Activated CD4-positive, alpha-beta memory T cell treated with anti-CD3 and anti-CD28 coated beads for 36 hours (primary cell): ENCODE measurements around the gene LTA4H. TPM values are rescaled to one million over a fixed set of nuclear protein-coding genes. Genes with fewer than 3 reads are reported as not detected.
"Not testable (repeated sequence)": the region's sequence is repeated elsewhere in the genome, so short reads cannot be mapped to it uniquely, and the experiment has no call there.

Experiments used
- CTCF ChIA-PET: fragments of 350-600 bp; sonication (Branson Sonifier 250); formaldehyde crosslinking; loops from one replicate; lab custom pipeline; 2021; ENCODE audit warnings: antibody characterized with exemption, inconsistent platforms; lab: Charles Lee
- POLR2A ChIA-PET: fragments of 350-600 bp; sonication (Branson Sonifier 250); formaldehyde crosslinking; loops from one replicate; lab custom pipeline; 2021; ENCODE audit warnings: antibody characterized with exemption; lab: Charles Lee
- DNase-seq: peaks from one replicate; pipeline ENCODE4 v3.0.0-alpha.2; 2020
- H3K27ac Mint-ChIP-seq: one replicate; pipeline ENCODE4 v1.8.0; 2021; ENCODE audit warnings: mixed read lengths
- H3K27me3 Mint-ChIP-seq: one replicate; pipeline ENCODE4 v1.8.0; 2021; ENCODE audit warnings: mixed read lengths
- H3K36me3 Mint-ChIP-seq: one replicate; pipeline ENCODE4 v1.8.0; 2021; ENCODE audit warnings: mixed read lengths
- H3K4me1 Mint-ChIP-seq: one replicate; pipeline ENCODE4 v1.8.0; 2021; ENCODE audit warnings: low read depth, mixed read lengths
- H3K4me3 Mint-ChIP-seq: one replicate; pipeline ENCODE4 v1.8.0; 2021; ENCODE audit warnings: mild to moderate bottlenecking, mixed read lengths
- H3K9me3 Mint-ChIP-seq: one replicate; pipeline ENCODE4 v1.8.0; 2021; ENCODE audit warnings: mixed read lengths
- intact Hi-C: fragments of 100-400 bp; cut with micrococcal nuclease; formaldehyde crosslinking; loops from one replicate; pipeline ENCODE4 v1.15.1; 2023
- total RNA-seq, 2 experiments: library from RNA; stranded (reverse); gene quantifications; one replicate each; pipeline ENCODE4 v1.2.3, GENCODE V29; 2021

The LTA4H gene
- total RNA-seq, 2 experiments from 2014 or later, result 106 to 110 TPM

DNA sequence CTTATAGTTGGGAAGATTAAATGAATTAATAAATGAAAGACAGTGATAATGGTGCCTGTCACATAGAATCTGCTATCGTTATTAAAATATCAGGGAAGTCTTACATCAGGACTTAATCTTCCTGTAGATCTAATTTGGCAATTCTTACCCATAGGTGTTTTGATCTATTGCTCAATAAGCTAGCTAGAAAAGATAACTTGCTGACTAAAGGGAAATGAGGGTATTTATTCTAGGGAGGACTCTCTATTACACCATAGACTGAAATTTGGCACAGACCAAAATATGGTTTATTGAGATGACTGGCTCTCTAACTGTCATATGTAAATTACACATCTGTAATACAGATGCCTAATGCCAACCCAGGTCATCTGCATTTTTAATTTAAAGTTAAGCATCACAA is 50.7 kb downstream of the LTA4H start:
- ChIA-PET POLR2A (no interaction called here), CTCF (no interaction called here)
- no peak overlapping the region for H3K4me3 Mint-ChIP-seq
- no peaks in the 10 kb centered on the region for H3K9me3 Mint-ChIP-seq
- H3K27ac Mint-ChIP-seq, result no peak overlapping the region
- H3K27me3 Mint-ChIP-seq, result no peaks in the 10 kb centered on the region
- intact Hi-C loops, result no loop called here
- H3K4me1 Mint-ChIP-seq, result no peaks in the 10 kb centered on the region
- no peak for DNase-seq
- no peaks in the 10 kb centered on the region for H3K36me3 Mint-ChIP-seq

DNA sequence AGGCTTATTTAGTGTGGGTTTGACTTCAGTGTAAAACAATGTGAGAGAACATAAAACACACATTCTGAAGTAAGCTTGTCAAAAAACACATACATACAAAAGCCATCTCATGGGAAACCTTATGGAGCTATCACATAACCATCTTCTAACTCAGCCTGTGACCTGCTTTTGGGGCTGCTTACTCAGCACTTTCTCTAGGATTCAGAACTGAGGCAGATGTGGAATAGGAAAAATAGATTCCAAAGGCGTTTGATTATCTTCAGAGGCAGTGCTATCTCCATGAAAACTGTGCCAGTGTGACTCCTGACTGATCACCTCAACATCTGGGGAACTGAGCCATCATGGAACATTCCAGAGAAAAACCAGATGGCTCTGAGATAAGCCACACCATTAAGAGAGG is 52.8 kb downstream of the LTA4H start:
- no peak overlapping the region for H3K4me3 Mint-ChIP-seq
- ChIA-PET POLR2A (no interaction called here), CTCF (no interaction called here)
- no peak overlapping the region for H3K27ac Mint-ChIP-seq
- H3K27me3 Mint-ChIP-seq, result no peaks in the 10 kb centered on the region
- intact Hi-C loops, result no loop called here
- DNase-seq, result no peak
- no peaks in the 10 kb centered on the region for H3K4me1 Mint-ChIP-seq
- no peaks in the 10 kb centered on the region for H3K36me3 Mint-ChIP-seq
- H3K9me3 Mint-ChIP-seq, result no peaks in the 10 kb centered on the region

DNA sequence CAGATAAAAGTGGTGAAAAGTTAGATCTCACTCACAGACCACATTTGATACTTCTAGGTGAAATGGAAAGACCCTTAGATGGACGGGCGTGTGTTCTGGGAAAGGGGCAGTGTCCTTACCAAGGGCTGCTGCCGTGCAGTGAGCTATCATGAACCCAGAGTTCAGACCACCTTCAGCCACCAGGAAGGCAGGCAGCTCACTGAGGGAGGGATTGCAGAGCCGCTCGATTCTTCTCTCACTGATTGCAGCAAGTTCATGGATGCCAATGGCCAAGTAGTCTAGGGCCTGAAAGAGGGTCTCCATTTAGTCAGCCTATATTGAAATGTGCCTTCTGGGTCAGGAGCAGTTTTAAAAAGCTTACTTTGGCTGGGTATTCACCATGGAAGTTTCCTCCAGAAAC is 55.0 kb downstream of the LTA4H start:
- H3K9me3 Mint-ChIP-seq, result no peaks in the 10 kb centered on the region
- intact Hi-C loops, result no loop called here
- no peaks in the 10 kb centered on the region for H3K27me3 Mint-ChIP-seq
- DNase-seq, result no peak
- no peak overlapping the region for H3K27ac Mint-ChIP-seq
- ChIA-PET POLR2A (no interaction called here), CTCF (interaction anchor here (1.0 to 2.4 kb wide), 2 partner anchors 18 to 62 kb away, joined by 4 to 7 read pairs; no protein-coding TSS in a partner anchor)
- no peaks in the 10 kb centered on the region for H3K4me1 Mint-ChIP-seq
- no peak overlapping the region for H3K4me3 Mint-ChIP-seq
- H3K36me3 Mint-ChIP-seq, result no peaks in the 10 kb centered on the region

DNA sequence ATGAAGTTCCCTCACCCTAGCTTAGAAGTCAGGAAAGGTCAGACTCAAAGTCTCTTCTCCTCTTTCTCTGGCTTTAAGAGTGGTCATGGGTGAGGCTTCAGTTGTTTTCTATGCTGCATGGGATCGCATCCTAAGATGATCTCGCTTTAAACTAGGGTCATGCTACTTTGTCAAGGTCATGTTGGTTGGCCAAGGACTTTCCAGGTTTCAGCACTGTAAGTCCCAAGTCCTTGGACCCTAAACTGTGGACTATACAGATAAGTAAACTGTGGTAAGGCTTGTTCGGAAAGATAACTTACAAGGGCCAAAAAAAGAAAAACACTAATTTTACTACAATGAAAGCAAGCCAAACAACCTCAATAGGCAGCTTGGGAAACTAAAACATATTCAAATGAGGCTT is 56.6 kb downstream of the LTA4H start:
- intact Hi-C loops, result no loop called here
- ChIA-PET POLR2A (no interaction called here), CTCF (interaction anchor here (2.4 kb wide), 1 partner anchor 20 kb away, joined by 7 read pairs; no protein-coding TSS in a partner anchor)
- no peak for DNase-seq
- no peak overlapping the region for H3K4me3 Mint-ChIP-seq
- H3K36me3 Mint-ChIP-seq, result no peaks in the 10 kb centered on the region
- no peaks in the 10 kb centered on the region for H3K9me3 Mint-ChIP-seq
- no peaks in the 10 kb centered on the region for H3K4me1 Mint-ChIP-seq
- H3K27ac Mint-ChIP-seq, result no peak overlapping the region
- no peaks in the 10 kb centered on the region for H3K27me3 Mint-ChIP-seq

DNA sequence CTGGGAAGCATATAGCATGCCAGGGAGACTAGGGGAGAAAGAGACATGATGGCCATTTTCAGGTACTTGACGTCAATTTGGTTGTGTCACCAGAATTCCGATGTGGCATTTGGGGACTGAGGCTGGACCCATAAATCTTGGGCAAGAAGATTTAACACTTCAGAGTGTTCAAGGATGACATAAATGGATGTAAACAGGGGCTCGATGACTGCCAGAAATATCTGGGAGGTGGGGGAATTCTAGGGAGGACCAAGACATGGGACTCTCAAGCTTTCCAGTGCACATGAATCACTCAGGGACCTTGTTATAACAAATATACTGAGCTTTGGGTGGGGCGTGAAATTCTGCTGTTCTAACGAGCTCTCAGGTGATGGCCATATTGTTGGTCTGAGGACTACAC is 57.0 kb downstream of the LTA4H start:
- Mint-ChIP-seq H3K4me3 (no peak overlapping the region), H3K27ac (no peak overlapping the region), H3K36me3 (no peaks in the 10 kb centered on the region), H3K4me1 (no peaks in the 10 kb centered on the region), H3K27me3 (no peaks in the 10 kb centered on the region), H3K9me3 (no peaks in the 10 kb centered on the region)
- ChIA-PET CTCF (interaction anchor here (2.4 kb wide), 1 partner anchor 20 kb away, joined by 7 read pairs; no protein-coding TSS in a partner anchor), POLR2A (no interaction called here)
- no peak for DNase-seq
- intact Hi-C loops, result no loop called here

DNA sequence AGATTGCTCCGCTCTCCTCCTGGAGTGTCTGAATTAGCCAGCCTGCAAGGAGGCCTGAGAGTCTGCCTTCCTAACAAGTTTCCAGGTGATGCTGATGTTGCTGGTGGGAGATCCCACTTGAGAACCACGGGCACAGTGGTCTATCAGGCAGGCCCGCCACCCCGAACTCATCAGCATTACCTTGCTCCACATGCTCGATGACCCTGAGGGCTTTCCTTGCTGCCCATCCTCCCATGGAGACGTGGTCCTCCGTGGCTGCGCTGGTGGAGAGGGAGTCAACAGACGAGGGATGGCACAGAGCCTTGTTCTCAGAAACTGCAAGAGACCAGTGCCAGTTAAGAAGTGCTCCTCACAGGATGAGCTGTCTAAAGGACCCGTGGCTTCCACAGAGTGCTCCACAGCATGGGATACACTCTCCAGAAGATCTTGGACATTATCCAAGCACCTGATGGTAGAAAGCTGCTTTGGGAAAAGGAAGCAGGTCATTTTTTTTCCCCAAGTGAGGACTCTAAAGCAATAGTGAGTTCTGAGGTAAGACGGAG is 57.6 kb downstream of the LTA4H start:
- Mint-ChIP-seq H3K4me1 (no peaks in the 10 kb centered on the region), H3K4me3 (no peak overlapping the region), H3K27me3 (no peaks in the 10 kb centered on the region), H3K9me3 (no peaks in the 10 kb centered on the region), H3K36me3 (no peaks in the 10 kb centered on the region), H3K27ac (no peak overlapping the region)
- intact Hi-C loops, result no loop called here
- ChIA-PET CTCF (interaction anchor here (2.4 kb wide), 1 partner anchor 21 kb away, joined by 7 read pairs; no protein-coding TSS in a partner anchor), POLR2A (no interaction called here)
- DNase-seq, result no peak

DNA sequence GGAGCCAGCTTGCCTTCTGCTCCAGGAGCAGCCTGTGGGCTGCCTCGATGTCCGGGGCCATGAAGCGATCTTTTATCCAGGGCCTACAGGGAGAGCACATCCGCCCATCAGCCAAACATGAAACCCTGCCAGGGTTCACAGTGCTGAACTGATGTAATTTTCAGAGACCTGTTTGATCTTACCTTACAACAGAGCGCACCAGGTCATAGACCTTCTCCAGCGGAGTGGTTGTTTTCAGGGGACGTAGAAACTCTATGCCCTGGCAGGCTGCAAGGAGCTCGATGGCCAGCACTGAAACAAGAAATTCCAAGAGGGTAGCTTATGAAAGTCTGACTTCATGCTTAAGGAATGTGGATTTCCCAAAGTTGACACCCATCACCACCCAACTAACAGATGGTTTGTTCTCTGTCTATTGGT is 59.0 kb downstream of the LTA4H start:
- H3K27ac Mint-ChIP-seq, result no peak overlapping the region
- CTCF ChIA-PET, result no interaction called here
- no peaks in the 10 kb centered on the region for H3K36me3 Mint-ChIP-seq
- H3K4me1 Mint-ChIP-seq, result no peaks in the 10 kb centered on the region
- no peaks in the 10 kb centered on the region for H3K27me3 Mint-ChIP-seq
- intact Hi-C loops, result no loop called here
- no peak overlapping the region for H3K4me3 Mint-ChIP-seq
- H3K9me3 Mint-ChIP-seq, result no peaks in the 10 kb centered on the region
- DNase-seq, result no peak
- POLR2A ChIA-PET, result no interaction called here

DNA sequence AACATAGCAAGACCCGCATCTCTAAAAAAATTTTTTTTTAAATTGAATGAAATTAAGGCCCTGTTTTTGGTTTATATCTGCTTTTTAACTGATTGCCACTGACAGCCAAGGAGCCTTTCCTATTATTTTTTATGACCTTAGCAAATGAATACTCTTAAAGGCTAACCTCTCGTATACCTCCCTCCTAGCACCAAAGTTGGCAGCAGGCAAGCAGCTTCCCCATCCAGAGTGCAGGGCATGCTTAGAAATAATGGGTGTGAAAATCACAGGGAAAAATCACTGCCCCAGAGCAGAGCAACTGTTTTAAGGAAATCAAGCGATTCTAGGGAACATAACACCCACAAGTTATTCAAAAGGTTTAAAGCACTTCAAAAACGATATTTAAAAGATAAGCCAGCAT is 59.9 kb downstream of the LTA4H start:
- ChIA-PET CTCF (no interaction called here), POLR2A (no interaction called here)
- H3K9me3 Mint-ChIP-seq, result no peaks in the 10 kb centered on the region
- H3K4me1 Mint-ChIP-seq, result no peaks in the 10 kb centered on the region
- H3K4me3 Mint-ChIP-seq, result no peak overlapping the region
- intact Hi-C loops, result no loop called here
- no peak overlapping the region for H3K27ac Mint-ChIP-seq
- DNase-seq, result no peak
- H3K27me3 Mint-ChIP-seq, result no peaks in the 10 kb centered on the region
- H3K36me3 Mint-ChIP-seq, result no peaks in the 10 kb centered on the region

DNA sequence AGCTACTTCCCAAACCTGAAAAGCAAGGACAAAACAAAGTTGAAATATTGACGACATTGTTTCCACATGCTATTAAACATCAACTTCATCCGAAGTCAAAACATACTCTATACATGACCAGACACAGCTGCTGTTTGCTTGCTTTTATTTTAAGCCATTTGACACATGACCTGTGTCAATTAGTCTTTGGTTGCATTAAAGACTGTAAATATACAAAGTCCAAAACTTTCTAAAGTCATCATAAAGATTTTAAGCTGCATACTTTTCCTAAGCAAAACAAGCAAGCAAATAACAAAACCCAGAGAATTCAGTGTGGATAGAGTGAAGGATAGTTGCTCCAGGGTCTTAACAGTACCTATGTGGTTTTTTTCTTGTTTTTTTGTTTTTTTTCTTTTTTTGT is 61.0 kb downstream of the LTA4H start:
- H3K36me3 Mint-ChIP-seq, result no peaks in the 10 kb centered on the region
- ChIA-PET CTCF (no interaction called here), POLR2A (no interaction called here)

DNA sequence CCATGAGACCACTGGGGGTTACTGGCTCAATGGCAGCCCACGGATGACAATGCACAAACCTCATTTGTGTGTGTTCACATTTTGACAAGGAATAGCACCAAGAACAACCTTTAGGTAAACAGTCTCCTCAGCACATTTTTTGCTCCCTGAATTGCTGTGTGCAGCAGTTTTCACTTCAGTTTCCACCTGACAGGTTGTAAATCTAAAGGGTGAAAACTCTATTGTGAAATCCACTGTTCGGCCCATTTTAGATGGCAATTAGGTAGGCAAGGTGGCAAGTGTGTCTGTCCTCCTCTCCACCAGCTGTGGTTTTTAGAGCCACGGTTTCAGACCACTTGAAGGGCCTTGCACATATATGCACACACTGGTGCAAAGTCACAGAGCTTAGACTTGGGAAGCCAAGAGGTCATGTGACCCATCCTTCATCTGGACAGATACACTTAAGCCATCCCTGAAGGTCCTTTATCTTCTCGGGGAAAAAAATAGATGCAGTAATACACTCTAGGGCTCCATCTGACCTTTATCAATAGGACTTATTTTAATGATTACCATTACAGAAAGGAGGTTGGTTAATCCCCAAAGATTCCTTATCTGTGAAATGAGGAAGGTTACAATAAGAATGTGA is 62.4 kb downstream of the LTA4H start:
- H3K27ac Mint-ChIP-seq, result no peak overlapping the region
- H3K36me3 Mint-ChIP-seq, result no peaks in the 10 kb centered on the region
- no peak overlapping the region for H3K4me3 Mint-ChIP-seq
- ChIA-PET CTCF (no interaction called here), POLR2A (no interaction called here)
- no peak for DNase-seq
- H3K4me1 Mint-ChIP-seq, result no peaks in the 10 kb centered on the region
- H3K9me3 Mint-ChIP-seq, result no peaks in the 10 kb centered on the region
- H3K27me3 Mint-ChIP-seq, result no peaks in the 10 kb centered on the region
- intact Hi-C loops, result no loop called here

More for the DNA sequence above, 61.0 kb downstream of the LTA4H start:
- H3K4me1 Mint-ChIP-seq, result no peaks in the 10 kb centered on the region
- no peak for DNase-seq
- no peak overlapping the region for H3K27ac Mint-ChIP-seq
- intact Hi-C loops, result no loop called here
- no peaks in the 10 kb centered on the region for H3K9me3 Mint-ChIP-seq
- H3K27me3 Mint-ChIP-seq, result no peaks in the 10 kb centered on the region
- H3K4me3 Mint-ChIP-seq, result no peak overlapping the region

DNA sequence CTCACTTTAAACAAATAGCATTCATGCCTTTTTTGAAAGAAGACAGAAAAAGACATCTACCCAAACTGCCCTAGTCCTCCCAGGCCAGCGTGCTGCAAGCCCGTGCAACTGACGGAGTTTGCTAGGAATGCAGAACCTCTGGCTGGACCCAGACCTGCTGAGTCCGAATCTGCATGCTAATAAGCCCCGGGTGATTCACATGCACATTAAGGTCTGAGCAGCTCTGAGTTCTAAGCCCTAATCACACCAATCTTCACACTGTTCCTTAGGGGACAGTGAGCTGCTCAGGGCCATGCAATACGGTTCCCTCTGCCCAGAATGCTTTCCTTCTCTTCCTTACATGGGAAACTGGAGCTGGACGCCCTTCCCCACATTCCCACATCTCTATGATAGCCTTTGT is 64.5 kb downstream of the LTA4H start:
- H3K9me3 Mint-ChIP-seq, result no peaks in the 10 kb centered on the region
- H3K27me3 Mint-ChIP-seq, result no peaks in the 10 kb centered on the region
- H3K4me1 Mint-ChIP-seq, result no peaks in the 10 kb centered on the region
- intact Hi-C loops, result no loop called here
- ChIA-PET CTCF (no interaction called here), POLR2A (no interaction called here)
- H3K36me3 Mint-ChIP-seq, result peaks cover 1% of the 10 kb centered on the region
- H3K4me3 Mint-ChIP-seq, result no peak overlapping the region
- no peak overlapping the region for H3K27ac Mint-ChIP-seq
- DNase-seq, result no peak

DNA sequence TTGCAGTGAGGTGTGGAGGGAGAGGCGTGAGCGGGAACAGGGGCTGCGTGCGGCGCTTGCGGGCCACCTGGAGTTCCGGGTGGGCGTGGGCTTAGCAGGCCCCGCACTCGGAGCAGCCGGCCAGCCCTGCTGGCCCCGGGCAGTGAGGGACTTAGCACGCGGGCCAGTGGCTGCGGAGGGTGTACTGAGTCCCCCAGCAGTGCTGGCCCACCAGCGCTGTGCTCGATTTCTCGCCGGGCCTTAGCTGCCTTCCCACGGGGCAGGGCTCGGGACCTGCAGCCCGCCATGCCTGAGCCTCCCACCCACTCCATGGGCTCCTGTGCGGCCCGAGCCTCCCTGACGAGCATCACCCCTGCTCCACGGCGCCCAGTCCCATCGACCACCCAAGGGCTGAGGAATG is 66.3 kb downstream of the LTA4H start:
- CTCF ChIA-PET, result not testable (repeated sequence)

DNA sequence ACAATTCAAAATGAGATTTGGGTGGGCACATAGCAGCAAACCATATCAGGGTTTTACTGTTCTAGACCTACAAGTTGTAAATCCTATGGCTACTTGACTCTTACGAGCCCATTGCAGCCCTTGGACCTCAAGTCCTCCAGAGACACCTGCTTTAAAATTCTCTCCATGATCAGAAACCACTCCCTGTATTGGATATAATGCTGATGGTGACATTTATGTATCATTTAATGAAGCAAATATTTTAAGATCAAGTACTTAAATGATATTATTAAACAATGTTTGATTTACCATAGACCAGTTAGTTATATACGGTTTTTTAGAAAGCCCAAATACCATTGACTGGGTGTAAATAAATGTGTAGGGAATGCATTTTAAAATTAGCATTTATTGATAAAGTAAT is 68.1 kb downstream of the LTA4H start:
- ChIA-PET POLR2A (no interaction called here), CTCF (no interaction called here)
- Mint-ChIP-seq H3K4me3 (no peak overlapping the region), H3K9me3 (no peaks in the 10 kb centered on the region), H3K27ac (no peak overlapping the region), H3K27me3 (no peaks in the 10 kb centered on the region), H3K36me3 (peaks cover 1% of the 10 kb centered on the region), H3K4me1 (no peaks in the 10 kb centered on the region)
- DNase-seq, result no peak
- intact Hi-C loops, result no loop called here

More for the DNA sequence above, 66.3 kb downstream of the LTA4H start:
- H3K27me3 Mint-ChIP-seq, H3K9me3 Mint-ChIP-seq, DNase-seq, H3K4me3 Mint-ChIP-seq, H3K4me1 Mint-ChIP-seq, POLR2A ChIA-PET, H3K27ac Mint-ChIP-seq, intact Hi-C loops, H3K36me3 Mint-ChIP-seq: not testable (repeated sequence)
